Activated CD4-positive, alpha-beta T cell treated with anti-CD3 and anti-CD28 coated beads for 48 hours (primary cell): ENCODE measurements around the gene ANGPTL8.
A peak's percentile ranks its signal among the peaks of the same experiment; 100 is the strongest.

Experiments
- DNase-seq: peaks from one replicate; pipeline ENCODE4 v3.0.0-alpha.2; 2020

Gene ANGPTL8

GRCh38 chr19:11239377-11240000, at the start of gene ANGPTL8:
TSS of gene ANGPTL8 (plus strand) at chr19:11239619. CDS start at chr19:11239638, 19 bp downstream.
- no peak for DNase-seq

GRCh38 chr19:11190501-11190900, 48.9 kb upstream of the ANGPTL8 start:
- no peak for DNase-seq

- DNase-seq = peak; percentile 14
Measured at GRCh38 chr19:11191273-11191755, 48.1 kb upstream of the ANGPTL8 start.

DNA sequence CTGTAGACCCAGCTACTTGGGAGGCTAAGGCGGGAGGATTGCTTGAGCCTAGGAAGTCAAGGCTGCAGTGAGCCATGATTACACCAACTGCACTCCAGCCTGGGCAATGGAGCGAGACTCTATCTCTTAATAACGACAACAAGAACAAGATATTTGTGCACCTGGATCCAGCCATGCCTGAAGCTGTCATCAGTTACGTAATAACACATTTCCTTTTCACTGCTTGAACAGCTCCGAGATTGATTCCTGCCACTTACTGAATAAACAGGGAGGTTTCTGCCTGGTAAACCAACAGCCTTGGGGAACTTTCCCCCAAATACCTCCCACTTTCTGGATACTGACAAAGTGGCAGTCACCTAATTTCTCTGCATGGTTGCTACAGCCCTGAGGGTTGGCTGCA, 47.5 kb upstream of the ANGPTL8 start:
- DNase-seq = no peak

- no peak for DNase-seq
Measured at GRCh38 chr19:11192957-11193939, 46.2 kb upstream of the ANGPTL8 start.

- DNase-seq = no peak
Measured at GRCh38 chr19:11194173-11194572, 45.2 kb upstream of the ANGPTL8 start.

GRCh38 chr19:11194656-11195558, 44.5 kb upstream of the ANGPTL8 start:
- no peak for DNase-seq

- DNase-seq = no peak
Measured at GRCh38 chr19:11195681-11196080, 43.7 kb upstream of the ANGPTL8 start.

DNA sequence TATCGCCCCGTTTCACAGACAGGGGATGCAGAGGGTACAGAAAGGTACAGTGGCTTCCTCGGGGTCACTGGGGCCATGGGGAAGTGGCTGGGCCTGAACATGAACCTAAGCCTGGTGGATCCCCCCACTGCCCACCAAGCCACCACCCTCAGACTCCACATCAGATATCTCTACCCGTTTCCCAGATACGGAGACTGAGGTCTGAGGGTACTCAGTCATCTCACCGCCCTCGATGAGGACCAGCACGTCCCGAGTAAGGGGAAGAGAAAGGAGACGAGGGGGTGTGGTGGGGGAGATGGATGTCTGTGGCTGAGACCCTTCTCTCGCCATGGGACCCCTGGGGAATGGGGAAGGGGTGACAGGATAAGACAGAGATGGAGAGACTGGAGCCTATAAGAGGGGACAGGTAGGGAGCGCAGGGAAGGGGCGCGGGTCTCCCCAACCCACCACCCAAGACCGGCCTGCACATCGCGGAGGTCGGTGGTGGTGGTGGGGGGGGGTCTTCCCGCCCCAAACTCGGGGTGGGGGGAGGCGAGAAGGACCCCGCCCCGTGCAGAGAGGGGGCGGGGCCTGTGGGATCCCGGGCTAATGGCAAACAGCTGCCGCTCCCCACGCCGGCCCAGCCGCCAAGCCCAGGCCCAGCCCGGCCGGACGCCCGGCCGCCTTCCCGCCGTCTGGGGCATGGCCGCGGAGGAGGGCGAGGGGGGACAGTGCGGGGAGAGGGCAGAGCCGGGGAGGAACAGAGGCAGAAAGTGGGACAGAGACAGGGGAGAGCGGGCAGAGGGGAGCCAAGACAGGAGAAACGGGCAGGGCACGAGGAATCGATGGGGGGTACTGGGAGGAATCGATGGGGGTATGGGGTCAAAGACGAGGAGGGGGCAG, 42.8 kb upstream of the ANGPTL8 start:
- DNase-seq = no peak

- peak; percentile 79 for DNase-seq
Measured at GRCh38 chr19:11197291-11198174, 41.9 kb upstream of the ANGPTL8 start, which contains the start of gene KANK2. TSS of gene KANK2 (minus strand) at chr19:11197545. CDS start at chr19:11194511, 3,034 bp downstream.

- DNase-seq = no peak
Measured at GRCh38 chr19:11198175-11198534, 41.3 kb upstream of the ANGPTL8 start.

- DNase-seq = no peak
Measured at GRCh38 chr19:11198769-11199424, 40.5 kb upstream of the ANGPTL8 start.

- DNase-seq = no peak
Measured at GRCh38 chr19:11199517-11199916, 39.9 kb upstream of the ANGPTL8 start.

DNA sequence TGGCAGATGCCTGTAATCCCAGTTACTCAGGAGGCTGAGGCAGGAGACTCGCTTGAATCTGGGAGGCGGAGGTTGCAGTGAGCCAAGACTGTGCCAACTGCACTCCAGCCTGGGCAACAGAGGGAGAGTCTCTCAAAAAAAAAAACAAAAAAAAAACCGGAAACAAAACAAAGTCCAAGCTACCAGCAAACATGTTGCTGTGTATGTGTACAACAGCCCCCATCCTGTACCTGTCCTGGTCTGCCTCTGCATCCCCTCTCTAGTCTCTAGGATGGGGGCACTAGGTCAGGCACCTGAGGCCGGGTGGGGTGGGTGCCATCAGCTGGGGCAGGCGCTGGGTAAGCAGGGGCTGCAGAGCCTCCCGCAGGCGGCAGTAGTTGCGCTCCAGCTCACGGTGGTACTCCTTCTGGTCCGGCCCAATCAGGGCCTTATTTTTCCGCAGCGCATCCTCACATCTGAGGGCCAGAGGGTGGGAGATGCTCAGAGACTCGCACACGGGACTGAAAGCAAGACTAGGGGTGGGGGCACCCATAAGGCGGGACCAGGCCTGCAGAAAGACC, 39.3 kb upstream of the ANGPTL8 start:
- DNase-seq = no peak

- DNase-seq = no peak
Measured at GRCh38 chr19:11200931-11201330, 38.5 kb upstream of the ANGPTL8 start.

- DNase-seq = no peak
Measured at GRCh38 chr19:11201791-11202190, 37.6 kb upstream of the ANGPTL8 start.

DNA sequence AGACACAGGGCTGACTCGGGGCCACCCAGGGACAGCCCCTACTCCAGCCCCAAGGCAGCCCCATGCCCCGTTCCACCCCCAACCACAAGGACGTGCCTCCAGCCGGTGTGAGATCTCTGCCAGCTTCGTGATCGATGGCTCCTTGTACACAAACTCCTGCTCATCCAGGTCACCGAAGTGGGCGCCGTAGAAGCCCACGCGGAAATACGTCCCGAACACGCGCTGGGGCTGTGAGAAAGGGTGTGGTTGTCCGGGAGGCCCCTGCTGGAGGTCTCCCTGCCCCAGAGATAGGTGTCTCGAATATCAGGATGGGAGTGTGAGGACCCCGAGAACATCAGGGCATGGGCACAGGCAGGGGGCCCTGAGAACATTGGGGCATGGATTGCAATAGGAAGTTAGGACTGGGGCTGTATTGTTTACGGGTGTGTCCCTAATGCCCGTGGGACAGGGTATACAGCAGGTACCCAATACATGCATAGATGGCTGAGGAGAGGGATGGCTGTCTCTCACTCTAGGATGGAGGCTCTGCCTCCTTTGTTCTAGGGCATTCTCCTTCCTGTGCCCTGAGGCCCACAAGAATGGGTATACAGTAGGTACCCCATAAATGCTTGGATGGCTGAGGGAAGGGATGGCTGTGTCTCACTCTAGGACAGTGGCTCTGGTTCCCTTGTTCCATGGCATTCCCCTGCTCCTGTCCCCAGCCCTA, 36.8 kb upstream of the ANGPTL8 start:
- DNase-seq = no peak

- DNase-seq = peak; percentile 46
Measured at GRCh38 chr19:11203194-11204075, 36.0 kb upstream of the ANGPTL8 start.
